HCT116 (cell line): ENCODE measurements around the gene POLR3H. TPM values are rescaled to one million over a fixed set of nuclear protein-coding genes. Genes with fewer than 3 reads are reported as not detected.

Experiments
- ATAC-seq: fragments of 200-7000 bp; cut with Tn5 transposase; 2 replicates; pipeline ENCODE4 v1.9.1; 2020; ENCODE audit warnings: mild to moderate bottlenecking, moderate library complexity
- BruUV-seq: library from RNA; stranded (reverse); fragments of 400-500 nt; replicated peaks from 2 replicates; lab custom pipeline; 2021; lab: Mats Ljungman, UMichigan
- CTCF ChIA-PET: fragments of 300-600 bp; sonication (Branson Sonifier 250); formaldehyde crosslinking; loops from one replicate; lab custom pipeline; 2021; ENCODE audit warnings: antibody characterized with exemption; lab: Charles Lee
- POLR2A ChIA-PET: fragments of 300-600, 350-600 bp; sonication (Branson Sonifier 250); formaldehyde crosslinking; loops from one replicate; lab custom pipeline; 2021; ENCODE audit warnings: antibody characterized with exemption; lab: Charles Lee
- RAD21 ChIA-PET, 2 experiments: fragments of 300-600 bp; sonication (Branson Sonifier 250); formaldehyde crosslinking; loops; one replicate each; lab custom pipeline; 2023; ENCODE audit warnings: low total read pairs in 2 of 2; ENCODE audit not compliant: uncharacterized antibody in 2 of 2, unreplicated experiment in 2 of 2, low non-redundant PET in 1 of 2; lab: Charles Lee
- DNase-seq: peaks from one replicate; pipeline ENCODE4 v3.0.0-alpha.2; 2010; ENCODE audit warnings: low read depth, low spot score
- H2AFZ ChIP-seq: fragments of 200-600 bp; shearing (Covaris generic), sonication (generic); 2 replicates; pipeline ENCODE4 v1.6.1; 2017; ENCODE audit warnings: low read depth, mixed run types, mixed read lengths, antibody characterized with exemption, low read length; ENCODE audit not compliant: poor library complexity, severe bottlenecking
- H3K27ac ChIP-seq: 2 replicates; pipeline ENCODE4 v1.5.1; 2012; ENCODE audit warnings: low read depth, low read length
- H3K27me3 ChIP-seq: fragments of 200-600 bp; sonication (generic); 2 replicates; pipeline ENCODE4 v1.6.1; 2016; ENCODE audit warnings: mixed run types, low read length, mixed read lengths; ENCODE audit not compliant: insufficient read depth
- H3K36me3 ChIP-seq, 2 experiments: fragments of 200-500 bp in 1 of 2; fragments of 200-600 bp in 1 of 2; sonication (Bioruptor generic) in 1 of 2; sonication (generic) in 1 of 2; 2 replicates each; pipeline versions ENCODE4 v1.5.1 to v1.6.1; 2014 to 2016; ENCODE audit warnings: low read length in 2 of 2, inconsistent platforms in 1 of 2, mixed read lengths in 1 of 2, mixed run types in 1 of 2; ENCODE audit not compliant: insufficient read depth in 2 of 2, control insufficient read depth in 1 of 2
- H3K4me1 ChIP-seq, 2 experiments: fragments of 200-600 bp in 1 of 2; sonication (generic) in 1 of 2; 2 replicates each; pipeline versions ENCODE4 v1.5.1 to v1.6.1; 2012 to 2017; ENCODE audit warnings: low read length in 2 of 2, inconsistent platforms in 1 of 2, mild to moderate bottlenecking in 1 of 2, mixed read lengths in 1 of 2, mixed run types in 1 of 2, moderate library complexity in 1 of 2; ENCODE audit not compliant: insufficient read depth in 2 of 2, control insufficient read depth in 1 of 2
- H3K4me2 ChIP-seq: fragments of 200-600 bp; sonication (generic); 2 replicates; pipeline ENCODE4 v1.6.1; 2017; ENCODE audit warnings: mixed run types, low read length, mixed read lengths
- H3K4me3 ChIP-seq, 2 experiments: fragments of 200-600 bp in 1 of 2; sonication (generic) in 1 of 2; replicated peaks in 1 of 2; 2 replicates each; pipeline ENCODE4 v1.5.1; 2011 to 2016; ENCODE audit warnings: low read length in 2 of 2, control low read depth in 1 of 2, low read depth in 1 of 2, mild to moderate bottlenecking in 1 of 2, mixed read lengths in 1 of 2, mixed run types in 1 of 2
- H3K79me2 ChIP-seq: fragments of 200-600 bp; sonication (generic); 2 replicates; pipeline ENCODE4 v1.6.1; 2017; ENCODE audit warnings: mild to moderate bottlenecking, mixed run types, low read length, moderate library complexity, mixed read lengths; ENCODE audit not compliant: insufficient read depth
- H3K9ac ChIP-seq: fragments of 200-600 bp; sonication (generic); 2 replicates; pipeline ENCODE4 v1.6.1; 2016; ENCODE audit warnings: low read length, mixed read lengths
- H3K9me2 ChIP-seq: fragments of 200-600 bp; sonication (generic), shearing (Covaris generic); 2 replicates; pipeline ENCODE4 v1.6.1; 2017; ENCODE audit warnings: mixed run types, mild to moderate bottlenecking, moderate library complexity; ENCODE audit not compliant: insufficient read depth
- H3K9me3 ChIP-seq, 2 experiments: fragments of 200-500 bp in 1 of 2; fragments of 200-600 bp in 1 of 2; sonication (Bioruptor generic) in 1 of 2; sonication (generic) in 1 of 2; 2 replicates each; pipeline ENCODE4 v1.6.1; 2014 to 2017; ENCODE audit warnings: low read length in 2 of 2, mixed read lengths in 2 of 2, inconsistent platforms in 1 of 2, low read depth in 1 of 2, mild to moderate bottlenecking in 1 of 2, mixed run types in 1 of 2, moderate library complexity in 1 of 2; ENCODE audit not compliant: control insufficient read depth in 1 of 2, insufficient read depth in 1 of 2
- H4K20me1 ChIP-seq: fragments of 200-600 bp; sonication (generic), shearing (Covaris generic); 2 replicates; pipeline ENCODE4 v1.6.1; 2017; ENCODE audit warnings: mixed run types, mild to moderate bottlenecking, moderate library complexity; ENCODE audit not compliant: insufficient read depth
- ATF3 ChIP-seq: IDR thresholded peaks from 2 replicates; pipeline ENCODE4 v1.6.1; 2012
- ELF1 ChIP-seq: IDR thresholded peaks from 2 replicates; pipeline ENCODE4 v1.6.1; 2012; ENCODE audit warnings: low read depth, borderline replicate concordance
- JUND ChIP-seq: IDR thresholded peaks from 2 replicates; pipeline ENCODE4 v1.6.1; 2012
- POLR2AphosphoS5 ChIP-seq: IDR thresholded peaks from 2 replicates; pipeline ENCODE4 v1.6.1; 2011; ENCODE audit warnings: mild to moderate bottlenecking, low read depth, low read length, moderate library complexity
- RAD21 ChIP-seq: IDR thresholded peaks from 2 replicates; pipeline ENCODE4 v1.6.1; 2012; ENCODE audit warnings: low read depth, mild to moderate bottlenecking
- SP1 ChIP-seq: IDR thresholded peaks from 2 replicates; pipeline ENCODE4 v1.6.1; 2012; ENCODE audit warnings: low read depth
- YY1 ChIP-seq: IDR thresholded peaks from 2 replicates; pipeline ENCODE4 v1.6.1; 2011; ENCODE audit warnings: low read length, low read depth, moderate library complexity, mild to moderate bottlenecking; ENCODE audit not compliant: insufficient replicate concordance; ENCODE audit errors: extremely low read depth
- ZBTB33 ChIP-seq: IDR thresholded peaks from 2 replicates; pipeline ENCODE4 v1.6.1; 2011; ENCODE audit warnings: mild to moderate bottlenecking, low read length, moderate library complexity; ENCODE audit not compliant: insufficient replicate concordance; ENCODE audit errors: extremely low read depth
- intact Hi-C: fragments of 100-400 bp; cut with micrococcal nuclease; formaldehyde crosslinking; loops from 2 replicates; pipeline ENCODE4 v1.10.0; 2022
- total RNA-seq: library from RNA; stranded (reverse); gene quantifications from one replicate; pipeline ENCODE4 v1.2.1, GENCODE V29; 2021; ENCODE audit not compliant: unreplicated experiment
- TF ChIP-seq, protein P1 (sequence below), 3 experiments: fragments of 200-600 bp in 1 of 3; sonication (generic) in 1 of 3; IDR thresholded peaks in 2 of 3; conservative IDR thresholded peaks in 1 of 3; 2 replicates each; pipeline ENCODE4 v1.5.1; 2012 to 2017; ENCODE audit warnings: low read depth in 2 of 3, low read length in 2 of 3, antibody characterized with exemption in 1 of 3, borderline replicate concordance in 1 of 3, control low read depth in 1 of 3, mild to moderate bottlenecking in 1 of 3, mixed read lengths in 1 of 3, mixed run types in 1 of 3, moderate library complexity in 1 of 3; ENCODE audit not compliant: insufficient read depth in 1 of 3

POLR3H gene
- total RNA-seq, 1 experiment from 2014 or later, result 62.1 TPM

- no peak overlapping the region for H3K4me2 ChIP-seq
- ATAC-seq (no peak), DNase-seq (no peak)
- H3K4me1 ChIP-seq, result peaks cover 10 to 18% of the 10 kb centered on the region in 2 experiments; a peak in 3 of 4 replicates
- no peaks in the 10 kb centered on the region for H4K20me1 ChIP-seq
- ChIA-PET RAD21 (no interaction called here), POLR2A (no interaction called here), CTCF (no interaction called here)
- H3K9ac ChIP-seq, result no peak overlapping the region
- no peak overlapping the region for H3K4me3 ChIP-seq
- H3K9me2 ChIP-seq, result no peaks in the 10 kb centered on the region
- TF ChIP-seq POLR2AphosphoS5 (no peak), ELF1 (no peak), SP1 (no peak), JUND (no peak), ZBTB33 (no peak), ATF3 (no peak), RAD21 (no peak), YY1 (no peak)
- TF ChIP-seq, protein P1, sequence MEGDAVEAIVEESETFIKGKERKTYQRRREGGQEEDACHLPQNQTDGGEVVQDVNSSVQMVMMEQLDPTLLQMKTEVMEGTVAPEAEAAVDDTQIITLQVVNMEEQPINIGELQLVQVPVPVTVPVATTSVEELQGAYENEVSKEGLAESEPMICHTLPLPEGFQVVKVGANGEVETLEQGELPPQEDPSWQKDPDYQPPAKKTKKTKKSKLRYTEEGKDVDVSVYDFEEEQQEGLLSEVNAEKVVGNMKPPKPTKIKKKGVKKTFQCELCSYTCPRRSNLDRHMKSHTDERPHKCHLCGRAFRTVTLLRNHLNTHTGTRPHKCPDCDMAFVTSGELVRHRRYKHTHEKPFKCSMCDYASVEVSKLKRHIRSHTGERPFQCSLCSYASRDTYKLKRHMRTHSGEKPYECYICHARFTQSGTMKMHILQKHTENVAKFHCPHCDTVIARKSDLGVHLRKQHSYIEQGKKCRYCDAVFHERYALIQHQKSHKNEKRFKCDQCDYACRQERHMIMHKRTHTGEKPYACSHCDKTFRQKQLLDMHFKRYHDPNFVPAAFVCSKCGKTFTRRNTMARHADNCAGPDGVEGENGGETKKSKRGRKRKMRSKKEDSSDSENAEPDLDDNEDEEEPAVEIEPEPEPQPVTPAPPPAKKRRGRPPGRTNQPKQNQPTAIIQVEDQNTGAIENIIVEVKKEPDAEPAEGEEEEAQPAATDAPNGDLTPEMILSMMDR (IDR thresholded peaks at IDR 0.05 in 2 of 3, conservative IDR thresholded peaks at IDR 0.05 in 1 of 3; ENCODE audit: borderline replicate concordance in 1 of 3, insufficient read depth in 1 of 3, low read depth in 2 of 3, low read length in 2 of 3), result no peak
- H3K79me2 ChIP-seq, result peaks cover 5% of the 10 kb centered on the region
- H3K36me3 ChIP-seq, result no peaks in the 10 kb centered on the region
- no TSS peak for BruUV-seq
- no peak overlapping the region for H2AFZ ChIP-seq
- intact Hi-C loops, result no loop called here
- H3K9me3 ChIP-seq, result no peaks in the 10 kb centered on the region
- H3K27me3 ChIP-seq, result no peaks in the 10 kb centered on the region
- H3K27ac ChIP-seq, result no peak overlapping the region
Observed at GRCh38 chr22:41548830-41549211, 4.6 kb upstream of the POLR3H start.
